ENCODE results near the gene USP6NL. TPM values are rescaled to one million over a fixed set of nuclear protein-coding genes. Genes with fewer than 3 reads are reported as not detected.

USP6NL gene
- total and polyA plus RNA-seq, 8 donors: 2.2 to 10.4 (median 5.1) TPM

- ATAC-seq (peak in 2 of 4 donors; percentile 52 to 54), DNase-seq (no peak), FAIRE-seq (no peak)
- no peaks in the 10 kb centered on the region for H3K9me3 ChIP-seq
- H3K4me3 ChIP-seq: no peak overlapping the region
- no peaks in the 10 kb centered on the region for H3K27me3 ChIP-seq
- WGBS, 2 donors: 61 to 75% methylated on average over 4 of the region's 4 CpGs
- no peaks in the 10 kb centered on the region for H3K36me3 ChIP-seq
- no peak for TF ChIP-seq CTCF (IDR thresholded peaks at IDR 0.05)
- peaks cover 0 to 11% (median 7%) of the 10 kb centered on the region in 3 donors for H3K4me1 ChIP-seq
- H3K27ac ChIP-seq: no peak overlapping the region
- intact Hi-C loops (cut with DNase I): no loop called here
Measured at GRCh38 chr10:11522821-11523245, 88.6 kb downstream of the USP6NL start.

- FAIRE-seq (no peak), ATAC-seq (peak in 3 of 4 donors; percentile 14 to 46 (median 34))
- H3K27me3 ChIP-seq: no peaks in the 10 kb centered on the region
Measured at GRCh38 chr10:11521860-11522259, 89.6 kb downstream of the USP6NL start.

GRCh38 chr10:11520892-11521291 lies 90.6 kb downstream of the USP6NL start:
- Histone ChIP-seq H3K4me3 (no peak overlapping the region), H3K4me1 (peaks cover 0 to 11% (median 7%) of the 10 kb centered on the region in 3 donors), H3K36me3 (no peaks in the 10 kb centered on the region), H3K9me3 (no peaks in the 10 kb centered on the region), H3K27ac (no peak overlapping the region), H3K27me3 (no peaks in the 10 kb centered on the region)
- DNase-seq (no peak), FAIRE-seq (peak; percentile 92), ATAC-seq (no peak)
- TF ChIP-seq CTCF (IDR thresholded peaks at IDR 0.05): no peak
- intact Hi-C loops (cut with DNase I): no loop called here
- 93 to 94% methylated on average over 1 of the region's 1 CpG for WGBS, 2 donors

More at GRCh38 chr10:11521860-11522259, 89.6 kb downstream of the USP6NL start:
- TF ChIP-seq CTCF (IDR thresholded peaks at IDR 0.05): no peak
- Histone ChIP-seq H3K4me3 (no peak overlapping the region), H3K36me3 (no peaks in the 10 kb centered on the region), H3K9me3 (no peaks in the 10 kb centered on the region), H3K4me1 (peaks cover 0 to 11% (median 7%) of the 10 kb centered on the region in 3 donors), H3K27ac (no peak overlapping the region)
- intact Hi-C loops (cut with DNase I): no loop called here
- no peak for DNase-seq

GRCh38 chr10:11517150-11517549 lies 94.3 kb downstream of the USP6NL start:
- Histone ChIP-seq H3K9me3 (no peaks in the 10 kb centered on the region), H3K36me3 (no peaks in the 10 kb centered on the region), H3K4me3 (no peak overlapping the region), H3K27me3 (no peaks in the 10 kb centered on the region), H3K4me1 (peaks cover 0 to 8% (median 7%) of the 10 kb centered on the region in 3 donors), H3K27ac (no peak overlapping the region)
- FAIRE-seq (no peak), DNase-seq (no peak), ATAC-seq (no peak)
- intact Hi-C loops (cut with DNase I): loop anchor here (5.0 to 10.0 kb wide), 4 partner anchors 205 to 248 kb away; no protein-coding TSS in a partner anchor
- WGBS, 2 donors: 59 to 89% methylated on average over 1 of the region's 1 CpG
- TF ChIP-seq CTCF (IDR thresholded peaks at IDR 0.05): no peak

GRCh38 chr10:11516431-11516746 lies 95.1 kb downstream of the USP6NL start:
- no peaks in the 10 kb centered on the region for H3K36me3 ChIP-seq
- no peaks in the 10 kb centered on the region for H3K27me3 ChIP-seq
- FAIRE-seq (no peak), ATAC-seq (peak in 1 of 4 donors; percentile 19), DNase-seq (no peak)
- no peak overlapping the region for H3K4me3 ChIP-seq
- H3K27ac ChIP-seq: no peak overlapping the region
- intact Hi-C loops (cut with DNase I): loop anchor here (5.0 to 10.0 kb wide), 4 partner anchors 206 to 248 kb away; no protein-coding TSS in a partner anchor
- no peaks in the 10 kb centered on the region for H3K9me3 ChIP-seq
- no peak for TF ChIP-seq CTCF (IDR thresholded peaks at IDR 0.05)
- H3K4me1 ChIP-seq: peaks cover 0 to under 1% (median 0%) of the 10 kb centered on the region in 3 donors
- 84 to 90% methylated on average over 2 of the region's 2 CpGs for WGBS, 2 donors
